Subcutaneous abdominal adipose tissue (tissue), 5 donors: ENCODE data around the gene SDK2.

Experiments used
- H3K27ac ChIP-seq: one replicate; pipeline ENCODE4 v1.7.0; 2013; ENCODE audit warnings: low read depth, mild to moderate bottlenecking, inconsistent platforms, low read length, moderate library complexity
- H3K27me3 ChIP-seq, 5 donors: one replicate each; pipeline ENCODE4 v1.7.0; 2013; ENCODE audit warnings: low read length in 5 of 5, inconsistent platforms in 1 of 5; ENCODE audit not compliant: control insufficient read depth in 5 of 5, insufficient read depth in 4 of 5
- H3K36me3 ChIP-seq, 5 donors: one replicate each; pipeline ENCODE4 v1.7.0; 2013; ENCODE audit warnings: low read length in 5 of 5; ENCODE audit not compliant: control insufficient read depth in 5 of 5, insufficient read depth in 5 of 5
- H3K4me1 ChIP-seq, 5 donors: one replicate each; pipeline ENCODE4 v1.7.0; 2013; ENCODE audit warnings: low read length in 5 of 5, mild to moderate bottlenecking in 3 of 5, moderate library complexity in 1 of 5; ENCODE audit not compliant: control insufficient read depth in 5 of 5, insufficient read depth in 5 of 5
- H3K4me3 ChIP-seq, 5 donors: one replicate each; pipeline ENCODE4 v1.7.0; 2013; ENCODE audit warnings: low read length in 5 of 5, low read depth in 1 of 5
- H3K9ac ChIP-seq, 5 donors: one replicate each; pipeline ENCODE4 v1.7.0; 2013; ENCODE audit warnings: low read length in 5 of 5, mild to moderate bottlenecking in 4 of 5, moderate library complexity in 3 of 5
- H3K9me3 ChIP-seq, 5 donors: one replicate each; pipeline ENCODE4 v1.7.0; 2013; ENCODE audit warnings: low read length in 5 of 5; ENCODE audit not compliant: control insufficient read depth in 5 of 5
- donor health status: healthy.
- donor health status: healthy.
- donor health status: healthy.
- donor health status: healthy.
- donor health status: healthy.

Gene SDK2

GRCh38 chr17:73393381-73393780 lies 250.9 kb downstream of the SDK2 start:
- H3K36me3 ChIP-seq: no peaks in the 10 kb centered on the region
- H3K27ac ChIP-seq: no peak overlapping the region
- no peak overlapping the region for H3K4me3 ChIP-seq
- no peak overlapping the region for H3K9ac ChIP-seq
- H3K9me3 ChIP-seq: no peaks in the 10 kb centered on the region
- peaks cover 0 to 4% (median 0%) of the 10 kb centered on the region in 5 donors for H3K4me1 ChIP-seq
- H3K27me3 ChIP-seq: peaks cover 0 to 2% (median 0%) of the 10 kb centered on the region in 5 donors

GRCh38 chr17:73391331-73392265 lies 252.6 kb downstream of the SDK2 start:
- H3K36me3 ChIP-seq: no peaks in the 10 kb centered on the region
- no peak overlapping the region for H3K4me3 ChIP-seq
- peaks cover 0 to 6% (median 0%) of the 10 kb centered on the region in 5 donors for H3K4me1 ChIP-seq
- H3K9me3 ChIP-seq: no peaks in the 10 kb centered on the region
- H3K27ac ChIP-seq: no peak overlapping the region
- H3K27me3 ChIP-seq: peaks cover 0 to 2% (median 0%) of the 10 kb centered on the region in 5 donors
- H3K9ac ChIP-seq: no peak overlapping the region

DNA sequence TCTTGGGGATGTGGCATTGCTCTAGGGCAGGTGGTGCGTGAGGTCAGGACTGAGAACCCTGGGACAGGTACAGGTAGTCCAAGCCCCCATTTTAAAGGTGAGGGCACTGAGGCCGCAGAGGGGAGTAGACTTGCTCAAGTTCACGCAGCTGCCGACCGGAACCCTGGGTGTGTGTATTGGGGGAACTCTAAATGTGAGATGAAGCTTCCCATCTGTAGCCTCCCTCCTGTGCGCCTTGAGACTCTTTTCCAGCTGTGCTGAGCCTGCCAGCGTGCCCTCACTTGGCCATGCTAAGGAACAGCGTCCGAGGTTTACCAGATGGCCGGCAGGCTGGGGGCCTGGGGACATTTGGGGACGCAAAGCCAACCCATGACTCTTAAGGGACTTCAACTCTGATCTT lies 253.4 kb downstream of the SDK2 start:
- no peak overlapping the region for H3K9ac ChIP-seq
- H3K27me3 ChIP-seq: peaks cover 0 to 2% (median 0%) of the 10 kb centered on the region in 5 donors
- H3K4me3 ChIP-seq: no peak overlapping the region
- H3K36me3 ChIP-seq: no peaks in the 10 kb centered on the region
- no peaks in the 10 kb centered on the region for H3K9me3 ChIP-seq
- peaks cover 0 to 6% (median 0%) of the 10 kb centered on the region in 5 donors for H3K4me1 ChIP-seq
- no peak overlapping the region for H3K27ac ChIP-seq

DNA sequence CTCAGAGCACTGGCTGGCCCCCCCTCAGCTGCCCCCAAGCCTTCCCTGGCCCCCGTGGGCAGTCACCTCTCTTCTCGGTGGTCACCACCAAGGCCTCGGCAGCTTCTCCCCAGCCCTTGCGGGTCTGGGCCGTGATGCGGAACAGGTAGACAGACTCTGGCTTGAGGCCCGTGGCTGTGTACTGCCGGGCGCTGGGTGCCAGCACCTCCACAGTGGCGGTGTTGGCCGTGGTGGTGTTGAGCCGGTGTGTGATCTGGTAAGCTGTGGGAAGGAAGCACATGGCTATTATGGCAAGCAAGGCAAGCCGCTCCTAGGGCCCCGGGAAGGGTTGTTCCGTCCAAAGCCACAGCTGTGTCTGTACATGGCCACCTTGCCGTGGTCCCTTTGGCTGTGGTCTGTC lies 254.0 kb downstream of the SDK2 start:
- Histone ChIP-seq H3K4me3 (no peak overlapping the region), H3K9me3 (no peaks in the 10 kb centered on the region), H3K4me1 (peaks cover 0 to 6% (median 0%) of the 10 kb centered on the region in 5 donors), H3K9ac (no peak overlapping the region), H3K36me3 (no peaks in the 10 kb centered on the region), H3K27ac (no peak overlapping the region), H3K27me3 (peaks cover 0 to 2% (median 0%) of the 10 kb centered on the region in 5 donors)

DNA sequence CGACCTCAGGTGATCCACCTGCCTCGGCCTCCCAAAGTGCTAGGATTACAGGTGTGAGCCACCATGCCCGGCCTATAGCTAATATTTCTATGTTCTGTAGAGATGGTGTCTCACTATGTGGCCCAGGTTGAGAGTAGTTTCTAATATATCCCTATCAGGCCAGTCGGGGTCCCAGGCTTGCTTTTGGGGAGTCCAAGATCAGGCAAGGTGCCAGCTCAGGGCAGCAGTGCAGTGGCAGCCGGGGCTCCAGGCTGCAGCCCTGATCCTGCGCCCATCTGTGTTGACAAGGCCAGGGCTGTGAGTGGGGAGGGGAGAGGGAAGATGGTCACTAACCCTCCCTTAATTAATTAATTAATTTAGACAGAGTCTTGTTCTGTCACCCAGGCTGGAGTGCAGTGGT lies 254.8 kb downstream of the SDK2 start:
- Histone ChIP-seq H3K27ac (no peak overlapping the region), H3K36me3 (no peaks in the 10 kb centered on the region), H3K27me3 (peaks cover 0 to 3% (median 0%) of the 10 kb centered on the region in 5 donors), H3K9ac (no peak overlapping the region), H3K4me3 (no peak overlapping the region), H3K4me1 (peaks cover 0 to 6% (median 0%) of the 10 kb centered on the region in 5 donors), H3K9me3 (no peaks in the 10 kb centered on the region)

DNA sequence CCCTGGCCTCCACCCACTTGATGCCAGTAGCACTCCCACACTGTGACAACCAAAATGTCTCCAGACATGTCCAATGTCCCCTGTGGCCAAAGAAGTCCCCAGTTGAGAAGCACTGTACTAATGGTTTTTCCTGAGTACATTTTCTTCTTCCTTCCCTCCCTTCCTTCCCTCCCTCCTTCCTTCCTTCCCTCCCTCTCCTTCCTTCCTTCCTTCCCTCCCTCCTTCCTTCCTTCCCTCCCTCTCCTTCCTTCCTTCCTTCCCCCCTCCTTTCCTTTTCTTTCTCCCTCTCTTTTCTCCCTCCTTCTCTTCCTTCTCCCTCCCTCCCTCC lies 255.7 kb downstream of the SDK2 start:
- Histone ChIP-seq H3K4me3 (no peak overlapping the region), H3K27me3 (peaks cover 0 to 3% (median 0%) of the 10 kb centered on the region in 5 donors), H3K9me3 (no peaks in the 10 kb centered on the region), H3K9ac (no peak overlapping the region), H3K36me3 (no peaks in the 10 kb centered on the region), H3K27ac (no peak overlapping the region), H3K4me1 (peaks cover 0 to 6% (median 0%) of the 10 kb centered on the region in 5 donors)

- no peak overlapping the region for H3K4me3 ChIP-seq
- H3K27me3 ChIP-seq: peaks cover 0 to 7% (median 0%) of the 10 kb centered on the region in 5 donors
- no peak overlapping the region for H3K9ac ChIP-seq
- H3K9me3 ChIP-seq: no peaks in the 10 kb centered on the region
- H3K27ac ChIP-seq: no peak overlapping the region
- H3K36me3 ChIP-seq: no peaks in the 10 kb centered on the region
- H3K4me1 ChIP-seq: peaks cover 0 to 6% (median 0%) of the 10 kb centered on the region in 5 donors
Observed at GRCh38 chr17:73387746-73388577, 256.3 kb downstream of the SDK2 start.

GRCh38 chr17:73386561-73386960 lies 257.7 kb downstream of the SDK2 start:
- Histone ChIP-seq H3K9ac (no peak overlapping the region), H3K4me3 (no peak overlapping the region), H3K36me3 (no peaks in the 10 kb centered on the region), H3K9me3 (no peaks in the 10 kb centered on the region), H3K27ac (no peak overlapping the region), H3K27me3 (peaks cover 0 to 7% (median 0%) of the 10 kb centered on the region in 5 donors), H3K4me1 (peaks cover 0 to 6% (median 0%) of the 10 kb centered on the region in 5 donors)

DNA sequence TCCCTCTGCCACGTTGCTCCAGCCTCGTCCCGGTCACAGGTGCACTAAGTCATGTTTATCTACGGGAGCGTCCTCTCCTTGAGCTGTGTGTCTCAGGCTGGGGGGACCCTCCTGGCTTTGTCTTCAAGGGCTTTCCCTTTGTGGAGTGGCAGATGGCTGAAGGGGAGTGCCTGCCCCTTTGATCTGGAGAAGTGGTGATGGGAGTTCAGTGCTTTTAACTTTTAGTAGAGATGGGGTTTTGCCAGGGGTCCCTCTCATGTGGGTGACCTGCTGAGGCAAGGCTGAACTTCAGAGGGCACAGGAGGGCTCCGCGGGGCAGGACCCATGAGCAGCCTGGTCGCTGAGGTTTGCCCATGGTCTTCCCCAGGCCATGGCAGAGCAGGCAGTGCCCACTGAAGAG lies 259.3 kb downstream of the SDK2 start:
- no peaks in the 10 kb centered on the region for H3K9me3 ChIP-seq
- peaks cover 0 to 7% (median 0%) of the 10 kb centered on the region in 5 donors for H3K27me3 ChIP-seq
- H3K9ac ChIP-seq: no peak overlapping the region
- peaks cover 0 to 9% (median 4%) of the 10 kb centered on the region in 5 donors for H3K4me1 ChIP-seq
- no peaks in the 10 kb centered on the region for H3K36me3 ChIP-seq
- no peak overlapping the region for H3K27ac ChIP-seq
- no peak overlapping the region for H3K4me3 ChIP-seq
